Sigmoid colon (tissue), 7 donors: ENCODE measurements around the gene LRRFIP1. TPM values are rescaled to one million over a fixed set of nuclear protein-coding genes. Genes with fewer than 3 reads are reported as not detected.
A peak's percentile ranks its signal among the peaks of the same experiment; 100 is the strongest.

Experiments
- DNase-seq: peaks from one replicate; pipeline ENCODE4 v3.0.0-alpha.2; 2019
- H3K27ac ChIP-seq, 4 donors: fragments of 200-600 bp; sonication (generic); one replicate each; pipeline ENCODE4 v1.5.1; 2016 to 2019; ENCODE audit warnings: mild to moderate bottlenecking in 1 of 4
- H3K27me3 ChIP-seq, 3 donors: fragments of 200-600 bp; sonication (generic); one replicate each; pipeline ENCODE4 v1.5.1; 2019; ENCODE audit warnings: mild to moderate bottlenecking in 1 of 3
- H3K36me3 ChIP-seq, 4 donors: fragments of 200-600 bp; sonication (generic); one replicate each; pipeline ENCODE4 v1.5.1; 2016 to 2019
- H3K4me1 ChIP-seq, 4 donors: fragments of 200-600 bp; sonication (generic); one replicate each; pipeline ENCODE4 v1.5.1; 2017 to 2019
- H3K4me3 ChIP-seq, 4 donors: fragments of 200-600 bp; sonication (generic); one replicate each; pipeline ENCODE4 v1.5.1; 2017 to 2019; ENCODE audit warnings: mild to moderate bottlenecking in 2 of 4, moderate library complexity in 1 of 4
- H3K9me3 ChIP-seq, 4 donors: fragments of 200-600 bp in 3 of 4; sonication (generic) in 3 of 4; one replicate each; pipeline versions ENCODE4 v1.5.1 to v1.6.1; 2013 to 2019
- CTCF ChIP-seq, 4 experiments: fragments of 450-650 bp in 3 of 4; fragments of 200-600 bp in 1 of 4; IDR thresholded peaks; one replicate each; pipeline ENCODE4 v1.5.1; 2016 to 2019; ENCODE audit warnings: antibody characterized with exemption in 4 of 4, mild to moderate bottlenecking in 3 of 4, moderate library complexity in 2 of 4
- EP300 ChIP-seq, 4 donors: sonication (generic); formaldehyde crosslinking; IDR thresholded peaks; one replicate each; pipeline ENCODE4 v1.6.1; 2017; ENCODE audit warnings: antibody characterized with exemption in 4 of 4
- POLR2A ChIP-seq, 2 donors: fragments of 450-650 bp; IDR thresholded peaks; one replicate each; pipeline ENCODE4 v1.6.1; 2016; ENCODE audit warnings: antibody characterized with exemption in 2 of 2, mild to moderate bottlenecking in 2 of 2, moderate library complexity in 2 of 2
- POLR2AphosphoS5 ChIP-seq, 4 donors: sonication (generic); formaldehyde crosslinking; IDR thresholded peaks; one replicate each; pipeline ENCODE4 v1.6.1; 2017; ENCODE audit warnings: antibody characterized with exemption in 4 of 4
- WGBS, 2 donors: extraction: QIAGEN DNeasy Blood & Tissue Kit; methylation state at CpG; one replicate each; pipeline ENCODE4 v1.1.7; 2013; 5-methylcytosine and 5-hydroxymethylcytosine counted together
- intact Hi-C: fragments of 100-400 bp; cut with DNase I; formaldehyde crosslinking; loops from one replicate; pipeline ENCODE4 v1.15.1; 2023
- polyA plus RNA-seq, 3 donors: library from polyadenylated mRNA; stranded (reverse); fragments of 200-250 nt; gene quantifications; one replicate each; pipeline ENCODE4 v1.2.3, GENCODE V29; 2013
- total RNA-seq, 4 donors: library from RNA; depleted of rRNA; stranded (reverse); fragments of >200 nt; gene quantifications; one replicate each; pipeline ENCODE4 v1.1.0, GENCODE V29; 2016
- donor health status: healthy with polysubstance abuse.
- donor health status: Bipolar disorder and iron deficiency.
- donor health status: healthy.

The LRRFIP1 gene
- total and polyA plus RNA-seq, 7 donors, result 42.0 to 185 (median 112) TPM

GRCh38 chr2:237732790-237733381, 105.5 kb downstream of the LRRFIP1 start:
- peaks cover 0 to 98% (median 81%) of the 10 kb centered on the region in 4 donors for H3K4me1 ChIP-seq
- peak; percentile 71 for DNase-seq
- H3K27me3 ChIP-seq, result no peaks in the 10 kb centered on the region
- H3K9me3 ChIP-seq, result no peaks in the 10 kb centered on the region
- TF ChIP-seq POLR2AphosphoS5 (IDR thresholded peaks at IDR 0.05), result peak in 3 of 4 donors; percentile 24 to 51 (median 40)
- TF ChIP-seq POLR2A (IDR thresholded peaks at IDR 0.05), result no peak
- H3K36me3 ChIP-seq, result no peaks in the 10 kb centered on the region
- H3K27ac ChIP-seq, result peak overlapping the region; percentile 74 to 92 (median 82)
- 78 to 81% methylated on average over 13 of the region's 13 CpGs for WGBS, 2 donors
- H3K4me3 ChIP-seq, result peak overlapping the region in 2 of 4 donors; percentile 28 to 32
- intact Hi-C loops, result no loop called here

- TF ChIP-seq EP300 (IDR thresholded peaks at IDR 0.05) (peak in 3 of 4 donors; percentile 46 to 85 (median 78)), CTCF (IDR thresholded peaks at IDR 0.05) (no peak), POLR2AphosphoS5 (IDR thresholded peaks at IDR 0.05) (peak; percentile 13 to 86 (median 80)), POLR2A (IDR thresholded peaks at IDR 0.05) (no peak)
- Histone ChIP-seq H3K27ac (peak overlapping the region; percentile 74 to 92 (median 82)), H3K27me3 (no peaks in the 10 kb centered on the region), H3K9me3 (no peaks in the 10 kb centered on the region), H3K4me3 (peak overlapping the region in 3 of 4 donors; percentile 8 to 32 (median 28)), H3K4me1 (peaks cover 0 to 98% (median 84%) of the 10 kb centered on the region in 4 donors), H3K36me3 (no peaks in the 10 kb centered on the region)
- intact Hi-C loops, result no loop called here
- WGBS, 2 donors, result 50 to 75% methylated on average over 13 of the region's 13 CpGs
- peak; percentile 81 for DNase-seq
Measured at GRCh38 chr2:237733677-237734300, 106.4 kb downstream of the LRRFIP1 start.

GRCh38 chr2:237734905-237735623, 107.7 kb downstream of the LRRFIP1 start:
- no peaks in the 10 kb centered on the region for H3K36me3 ChIP-seq
- DNase-seq, result peak; percentile 66
- intact Hi-C loops, result no loop called here
- no peaks in the 10 kb centered on the region for H3K9me3 ChIP-seq
- 81 to 89% methylated on average over 25 of the region's 25 CpGs for whole genome bisulfite sequencing, 2 donors
- TF ChIP-seq POLR2A (IDR thresholded peaks at IDR 0.05) (no peak), POLR2AphosphoS5 (IDR thresholded peaks at IDR 0.05) (no peak), CTCF (IDR thresholded peaks at IDR 0.05) (no peak), EP300 (IDR thresholded peaks at IDR 0.05) (no peak)
- H3K4me1 ChIP-seq, result peaks cover 0 to 100% (median 89%) of the 10 kb centered on the region in 4 donors
- H3K27me3 ChIP-seq, result no peaks in the 10 kb centered on the region
- H3K27ac ChIP-seq, result peak overlapping the region; percentile 74 to 92 (median 83)
- no peak overlapping the region for H3K4me3 ChIP-seq

DNA sequence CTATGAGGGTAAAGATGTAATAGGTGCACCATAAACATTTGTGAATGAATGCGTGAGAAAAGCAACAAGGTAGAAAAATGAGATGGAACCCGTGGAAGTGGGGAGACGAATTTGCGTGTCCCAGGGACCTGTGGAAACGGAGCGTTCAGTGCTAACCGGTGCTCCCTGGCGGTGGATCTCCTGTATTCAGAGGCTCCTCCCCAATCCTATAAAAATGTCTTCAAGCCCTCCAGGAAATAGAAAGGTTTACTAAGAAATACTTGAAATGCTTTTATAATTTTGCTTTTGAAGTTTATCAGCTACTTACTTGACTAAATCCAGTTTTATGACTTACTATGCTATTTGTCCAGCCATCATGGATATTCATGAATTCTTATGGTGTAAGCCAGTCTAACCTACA, 108.4 kb downstream of the LRRFIP1 start:
- Histone ChIP-seq H3K9me3 (no peaks in the 10 kb centered on the region), H3K36me3 (no peaks in the 10 kb centered on the region), H3K27me3 (no peaks in the 10 kb centered on the region), H3K27ac (peak overlapping the region; percentile 79 to 92 (median 84)), H3K4me3 (no peak overlapping the region), H3K4me1 (peaks cover 0 to 100% (median 95%) of the 10 kb centered on the region in 4 donors)
- intact Hi-C loops, result no loop called here
- TF ChIP-seq EP300 (IDR thresholded peaks at IDR 0.05), result no peak
- TF ChIP-seq POLR2AphosphoS5 (IDR thresholded peaks at IDR 0.05), result no peak
- TF ChIP-seq POLR2A (IDR thresholded peaks at IDR 0.05), result no peak
- no peak for TF ChIP-seq CTCF (IDR thresholded peaks at IDR 0.05)
- peak; percentile 56 for DNase-seq
- WGBS, 2 donors, result 89 to 96% methylated on average over 8 of the region's 8 CpGs

- H3K4me1 ChIP-seq, result peaks cover 0 to 100% (median 95%) of the 10 kb centered on the region in 4 donors
- peak overlapping the region; percentile 79 to 92 (median 84) for H3K27ac ChIP-seq
Measured at GRCh38 chr2:237736783-237737182, 109.4 kb downstream of the LRRFIP1 start.

More at GRCh38 chr2:237736783-237737182, 109.4 kb downstream of the LRRFIP1 start:
- TF ChIP-seq POLR2A (IDR thresholded peaks at IDR 0.05) (no peak), POLR2AphosphoS5 (IDR thresholded peaks at IDR 0.05) (peak in 1 of 4 donors; percentile 1), EP300 (IDR thresholded peaks at IDR 0.05) (no peak)
- no peaks in the 10 kb centered on the region for H3K27me3 ChIP-seq
- intact Hi-C loops, result no loop called here
- H3K9me3 ChIP-seq, result no peaks in the 10 kb centered on the region
- H3K36me3 ChIP-seq, result no peaks in the 10 kb centered on the region
- DNase-seq, result peak; percentile 64
- 89 to 92% methylated on average over 13 of the region's 13 CpGs for WGBS, 2 donors
- no peak overlapping the region for H3K4me3 ChIP-seq
